Forelimb muscle (tissue), 1 donor: ENCODE results near the gene CAT. TPM values are rescaled to one million over a fixed set of nuclear protein-coding genes. Genes with fewer than 3 reads are reported as not detected.

Experiments used
- DNase-seq: peaks from one replicate; pipeline ENCODE4 v3.0.0-alpha.2; 2013; ENCODE audit warnings: low read depth
- polyA plus RNA-seq: library from polyadenylated mRNA; unstranded; fragments of 120-200 nt; gene quantifications from one replicate; pipeline ENCODE4 v1.2.1, GENCODE V29; 2013; ENCODE audit not compliant: insufficient read length

The CAT gene
- polyA plus RNA-seq, 1 donor, result 68.9 TPM

DNA sequence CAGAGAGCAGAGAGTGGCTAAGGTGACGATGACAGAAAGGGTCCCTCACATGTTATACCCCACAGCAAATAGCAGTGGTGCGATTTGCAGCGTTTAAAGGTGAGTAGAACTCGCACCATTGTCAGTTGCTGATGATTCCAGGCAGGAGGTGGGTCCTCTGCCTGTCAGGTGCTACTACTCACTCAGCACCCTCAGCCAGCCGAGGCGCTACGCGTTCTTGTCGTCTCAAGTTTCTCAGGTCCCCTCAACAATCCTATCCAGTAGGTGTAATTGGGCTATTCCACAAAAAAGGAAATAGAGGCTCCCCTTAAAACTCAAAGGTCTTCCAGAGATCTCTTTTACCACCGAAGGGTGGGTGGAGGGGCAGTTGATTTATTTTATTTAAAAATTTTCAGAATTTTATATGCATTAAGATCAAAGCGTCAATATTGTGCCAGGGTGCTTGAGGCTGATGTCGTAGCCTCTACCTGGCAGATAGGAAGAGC, 56.5 kb downstream of the CAT start:
- no peak for DNase-seq

DNA sequence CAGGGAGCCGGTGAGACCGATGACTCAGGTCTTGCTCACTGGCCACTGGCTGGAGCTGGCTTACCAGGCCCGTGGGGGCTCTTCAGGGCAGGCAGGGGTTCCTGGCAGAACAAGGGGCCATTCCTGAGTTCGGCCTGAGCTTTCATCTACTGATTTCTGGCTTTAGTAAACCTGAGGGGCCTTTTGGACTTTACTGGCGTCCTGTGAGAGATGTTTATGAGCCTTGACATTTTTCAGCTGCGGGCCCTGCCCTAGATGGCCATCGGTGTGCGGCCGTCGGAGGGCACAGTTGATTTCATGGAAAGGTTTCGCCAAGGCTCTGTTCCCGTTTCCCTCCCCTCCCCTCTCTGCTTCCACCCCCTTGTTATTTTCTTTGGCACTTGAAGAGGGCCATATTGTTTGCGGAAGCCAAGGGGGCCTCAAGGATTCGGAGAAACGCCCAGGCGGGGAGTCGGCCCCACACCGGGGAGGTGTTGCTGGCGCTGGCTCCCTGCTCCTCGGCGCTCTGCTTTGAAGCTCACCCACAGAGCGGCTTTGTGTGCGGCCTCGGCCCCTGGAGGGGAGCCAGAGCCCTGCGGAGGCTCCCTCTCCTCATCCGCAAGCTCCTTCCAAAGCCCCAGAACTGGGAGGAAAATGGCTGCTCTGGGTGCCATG, 57.1 kb downstream of the CAT start:
- no peak for DNase-seq

DNA sequence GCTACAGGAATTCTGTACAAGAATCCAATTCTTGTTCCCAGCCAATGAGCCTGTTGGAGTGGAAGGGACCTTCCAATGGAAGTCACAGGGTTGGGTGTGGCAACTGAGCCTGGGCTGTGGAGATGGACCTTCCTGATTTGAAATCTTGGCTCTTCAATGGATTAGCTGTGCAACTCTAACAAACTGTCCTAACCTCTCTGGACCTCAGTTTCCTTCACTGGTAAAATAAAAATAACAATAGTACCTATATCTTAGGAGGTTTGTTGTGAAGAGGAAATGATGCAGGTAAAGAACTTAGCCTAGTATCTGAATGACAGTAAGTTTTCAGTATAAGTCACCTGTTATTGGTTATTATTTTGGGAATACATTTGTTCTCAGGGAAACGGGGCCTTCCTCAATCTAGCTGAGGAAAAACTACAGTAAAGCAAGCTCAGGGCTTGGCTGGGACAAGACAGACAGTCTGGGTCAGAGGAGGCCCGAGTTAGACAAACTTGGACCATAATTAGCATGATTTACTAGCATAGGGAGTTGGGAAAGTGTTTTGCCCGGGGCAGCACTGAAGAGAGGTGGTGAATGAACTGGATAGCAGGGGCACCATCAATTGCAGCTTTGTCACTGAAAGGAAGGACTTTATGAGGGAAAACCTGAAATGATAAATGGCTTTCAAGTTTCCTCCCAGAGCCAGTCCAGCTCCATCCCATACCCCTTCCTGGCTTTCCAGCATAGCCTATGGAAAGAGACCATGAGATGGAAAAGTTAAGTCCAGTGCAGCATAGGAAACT, 61.2 kb downstream of the CAT start:
- no peak for DNase-seq

DNA sequence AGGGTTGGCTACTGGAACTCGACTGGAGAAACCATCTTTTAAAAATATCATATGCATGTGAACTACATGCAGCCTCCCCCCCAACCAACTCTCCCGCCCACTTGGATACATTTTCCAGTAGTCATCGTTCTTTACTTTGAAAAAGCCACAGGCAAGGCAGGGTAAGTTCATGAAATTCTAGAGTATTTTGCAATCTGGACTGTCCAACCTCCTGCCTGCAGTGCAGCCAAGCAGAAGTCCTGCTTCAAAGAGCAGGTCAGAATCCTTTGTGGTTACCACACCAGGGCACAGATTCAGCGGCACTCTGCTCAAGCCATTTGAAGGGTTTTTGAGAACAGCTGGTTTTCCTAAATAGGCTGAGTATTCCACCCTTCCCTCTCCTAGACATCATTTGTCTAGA, 62.8 kb downstream of the CAT start:
- DNase-seq, result peak; percentile 11

DNA sequence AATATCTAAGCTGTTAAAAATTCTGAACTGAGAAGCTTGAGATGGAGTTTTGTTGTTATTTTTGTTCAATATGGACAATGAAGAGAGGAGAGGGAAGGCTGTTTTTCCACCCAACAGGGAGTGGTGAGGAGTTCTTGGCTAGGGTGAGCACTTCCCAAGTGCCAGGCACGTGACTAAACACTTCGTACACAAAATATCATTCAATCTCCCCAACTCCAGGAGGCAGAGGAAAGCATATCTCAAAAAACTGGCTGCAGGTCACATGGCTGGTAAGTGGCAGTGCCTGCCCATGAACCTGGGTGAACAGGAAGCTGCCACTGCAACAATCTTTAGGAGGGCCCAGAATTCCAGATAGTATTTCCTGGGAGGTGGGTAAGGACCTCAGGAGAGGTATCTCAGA, 63.2 kb downstream of the CAT start:
- DNase-seq, result no peak

DNA sequence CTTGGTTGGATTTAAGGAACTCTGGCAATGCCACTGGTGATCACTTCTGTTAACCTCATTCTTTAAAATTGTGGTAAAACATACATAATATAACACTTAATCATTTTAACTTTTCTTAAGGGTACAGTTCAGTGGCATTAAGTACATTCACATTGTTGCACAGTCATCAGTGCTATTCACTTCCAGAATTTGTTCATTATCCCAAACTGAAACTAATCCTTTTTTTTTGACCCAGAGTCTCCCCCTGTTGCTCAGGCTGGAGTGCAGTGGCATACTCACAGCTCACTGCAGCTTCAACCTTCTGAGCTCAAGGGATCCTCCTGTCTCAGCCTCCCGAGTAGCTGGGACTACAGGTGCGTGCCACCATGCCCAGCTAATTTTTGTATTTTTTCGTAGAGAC, 64.2 kb downstream of the CAT start:
- DNase-seq, result no peak

DNA sequence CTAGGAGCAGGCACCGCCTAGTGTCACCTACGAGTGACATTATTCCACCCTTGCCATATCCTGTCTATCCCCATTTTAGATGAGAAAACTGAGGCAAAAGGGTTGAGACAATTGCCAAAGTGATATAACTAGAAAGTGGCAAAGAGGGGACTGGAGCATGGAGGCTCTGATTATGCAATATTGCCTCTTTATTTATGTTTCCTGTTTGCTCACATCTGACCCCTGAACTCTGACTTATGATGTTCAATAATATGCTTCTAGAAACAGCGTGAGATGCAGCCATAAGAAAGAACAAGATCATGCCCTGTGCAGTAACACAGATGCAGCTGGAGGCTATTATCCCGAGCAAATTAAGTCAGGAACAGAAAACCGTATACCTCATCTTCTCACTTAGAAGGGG, 67.1 kb downstream of the CAT start:
- no peak for DNase-seq

DNA sequence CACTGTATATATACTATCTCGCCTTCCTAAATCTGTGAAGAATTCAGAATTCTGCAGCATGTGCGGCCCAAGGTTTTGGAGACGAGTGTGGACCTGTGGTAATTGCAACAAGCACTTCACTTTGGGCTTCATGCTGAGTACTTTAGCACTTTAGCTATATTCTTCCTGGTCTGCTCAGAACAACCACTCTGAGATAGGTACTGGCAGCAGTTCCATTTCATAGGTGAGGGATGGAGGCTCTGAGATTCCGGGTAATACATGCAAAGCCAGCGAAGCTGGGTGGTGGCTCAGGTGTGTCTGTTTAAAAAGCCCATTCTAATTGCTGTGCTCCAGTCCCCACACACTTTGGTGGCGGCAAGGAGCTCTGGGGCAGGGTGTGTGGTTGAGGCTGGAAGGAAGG, 68.4 kb downstream of the CAT start:
- no peak for DNase-seq

DNA sequence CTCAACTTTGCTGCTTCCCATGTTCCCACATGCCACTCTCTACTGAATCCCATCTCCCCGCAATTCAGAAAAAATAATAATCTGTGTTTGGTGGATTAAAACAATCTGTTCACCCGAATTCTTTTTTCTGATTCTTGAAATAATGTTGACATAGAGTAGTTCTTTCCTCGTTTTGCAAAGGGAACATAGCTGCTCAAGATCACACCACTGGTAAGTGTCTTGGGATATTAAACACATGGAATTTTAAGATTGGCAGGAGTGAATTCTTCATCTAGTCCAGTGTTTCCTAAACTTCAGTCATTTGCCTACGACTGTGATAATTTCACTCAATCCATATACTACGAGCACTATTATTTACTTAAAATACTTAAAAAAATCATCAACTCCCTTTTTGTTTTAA, 68.9 kb downstream of the CAT start:
- DNase-seq, result no peak

DNA sequence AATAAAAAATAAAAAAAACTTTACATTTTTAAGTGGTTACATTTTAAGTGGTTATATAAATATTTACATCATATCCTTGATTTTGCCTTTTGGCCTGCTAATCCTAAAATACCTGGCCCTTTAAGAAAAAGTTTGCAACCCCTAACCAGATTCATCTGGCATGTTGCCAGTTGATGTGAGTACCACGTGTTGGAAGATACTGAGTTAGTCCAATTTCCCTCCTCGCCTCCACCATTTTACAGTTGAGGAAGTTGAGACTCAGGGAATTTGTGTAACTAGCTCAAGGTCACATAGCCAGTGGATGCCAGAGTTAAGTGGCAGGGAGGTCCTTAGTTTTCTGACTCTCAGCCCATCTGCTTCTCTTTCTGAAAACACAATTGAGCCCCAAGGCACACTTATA, 69.8 kb downstream of the CAT start:
- no peak for DNase-seq

DNA sequence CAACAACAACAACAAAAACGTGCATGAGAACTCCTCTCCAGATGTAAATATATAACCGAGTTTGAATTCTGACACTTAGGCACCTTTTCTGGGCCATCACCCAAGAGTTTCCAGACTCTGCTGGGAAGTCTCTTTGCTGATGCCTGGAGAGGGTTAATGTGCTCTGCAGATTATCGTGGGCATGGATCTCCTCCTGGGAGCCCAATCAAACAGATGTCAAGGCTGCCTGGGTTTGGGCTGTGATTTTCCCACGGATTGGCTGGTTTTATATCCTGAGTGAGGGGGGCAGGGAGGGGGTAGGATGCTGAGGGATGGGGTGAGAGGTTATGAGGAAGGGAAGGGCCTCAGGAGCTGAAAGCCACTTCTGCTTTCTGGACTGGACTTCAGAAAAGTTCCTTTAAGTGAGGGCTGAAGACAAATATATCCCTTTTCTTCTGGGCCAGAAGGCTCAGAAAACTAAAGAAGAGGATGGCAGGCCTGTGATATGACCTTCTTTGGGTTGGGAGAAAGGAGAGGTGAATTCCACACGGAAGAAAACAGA, 70.7 kb downstream of the CAT start:
- no peak for DNase-seq

DNA sequence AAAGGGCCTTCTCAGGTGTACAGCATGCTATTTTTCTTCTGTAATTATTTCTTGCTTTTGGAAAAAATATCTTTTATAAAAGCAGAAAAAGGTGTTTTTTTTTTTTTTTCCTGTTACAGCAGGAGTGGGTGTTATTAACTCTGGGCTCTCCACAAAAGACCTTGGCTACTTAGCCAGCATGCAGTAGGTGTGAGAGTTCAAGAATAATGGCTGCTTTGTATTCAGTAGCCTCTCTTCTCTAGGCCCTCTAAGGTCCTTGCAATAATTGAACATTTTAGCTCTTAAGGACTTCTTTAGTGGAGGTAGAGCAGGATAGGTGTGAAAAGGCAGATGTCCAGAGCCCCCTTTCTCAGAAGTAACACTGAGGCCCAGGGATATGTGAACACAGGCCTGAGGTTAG, 71.5 kb downstream of the CAT start:
- DNase-seq, result no peak

DNA sequence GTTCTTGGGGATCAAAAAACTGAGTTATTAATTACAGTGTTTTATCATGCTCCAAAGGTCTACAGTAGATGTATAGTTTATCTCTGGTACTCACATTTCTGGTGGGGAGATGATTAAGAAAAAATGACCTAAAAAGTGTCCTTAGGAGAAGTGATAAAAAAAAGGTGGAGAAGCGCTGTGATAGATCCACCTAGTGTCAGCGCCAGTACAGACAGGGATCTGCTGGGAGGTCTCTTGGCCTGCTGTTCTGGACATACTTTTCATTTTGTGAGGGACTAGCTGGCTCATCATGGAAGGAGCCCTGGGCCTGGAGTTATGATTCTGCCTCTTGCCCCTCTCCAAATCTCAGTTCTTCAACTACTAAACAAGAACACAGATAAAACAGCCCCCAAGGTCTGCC, 71.9 kb downstream of the CAT start:
- no peak for DNase-seq

DNA sequence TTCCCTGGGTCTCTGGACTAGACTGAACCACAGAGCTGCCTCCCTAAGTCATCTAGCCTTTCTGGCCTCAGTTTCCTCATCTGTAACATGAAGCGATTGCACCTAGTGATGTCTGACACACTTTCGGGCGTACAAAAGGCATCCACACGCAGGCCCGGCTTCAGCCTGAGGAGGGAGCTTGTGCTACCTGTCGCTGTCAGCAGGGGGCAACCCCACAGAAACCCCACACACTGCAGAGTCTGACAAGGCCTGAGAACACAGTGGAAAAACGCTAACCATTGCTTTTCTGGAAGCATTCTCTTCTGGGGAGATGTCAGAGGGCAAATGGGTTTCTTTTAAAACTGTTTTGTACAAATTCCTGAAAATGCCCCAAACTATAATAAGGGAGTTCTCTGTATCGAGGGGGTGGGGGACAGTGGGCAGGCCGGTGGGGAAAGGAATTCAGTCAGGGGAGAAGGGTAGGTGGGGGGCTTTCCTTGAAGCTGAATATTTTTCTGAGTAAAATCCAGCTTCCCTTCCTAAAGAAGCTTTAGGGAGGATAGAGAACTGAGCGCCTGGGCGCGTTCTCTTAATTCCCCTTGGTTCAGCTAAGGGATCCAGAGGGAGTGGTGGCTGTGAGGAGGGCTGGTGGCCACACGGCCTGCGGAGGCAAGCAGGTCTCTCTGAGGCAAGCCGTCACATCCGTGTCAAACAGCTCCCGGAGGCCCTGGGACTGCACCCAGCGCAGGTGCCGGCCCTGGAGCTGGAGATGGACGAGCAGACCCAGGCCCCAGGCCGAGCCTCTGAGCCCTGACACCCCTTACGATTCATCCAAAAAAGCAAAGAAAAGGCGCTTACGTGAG, 74.3 kb downstream of the CAT start:
- no peak for DNase-seq

DNA sequence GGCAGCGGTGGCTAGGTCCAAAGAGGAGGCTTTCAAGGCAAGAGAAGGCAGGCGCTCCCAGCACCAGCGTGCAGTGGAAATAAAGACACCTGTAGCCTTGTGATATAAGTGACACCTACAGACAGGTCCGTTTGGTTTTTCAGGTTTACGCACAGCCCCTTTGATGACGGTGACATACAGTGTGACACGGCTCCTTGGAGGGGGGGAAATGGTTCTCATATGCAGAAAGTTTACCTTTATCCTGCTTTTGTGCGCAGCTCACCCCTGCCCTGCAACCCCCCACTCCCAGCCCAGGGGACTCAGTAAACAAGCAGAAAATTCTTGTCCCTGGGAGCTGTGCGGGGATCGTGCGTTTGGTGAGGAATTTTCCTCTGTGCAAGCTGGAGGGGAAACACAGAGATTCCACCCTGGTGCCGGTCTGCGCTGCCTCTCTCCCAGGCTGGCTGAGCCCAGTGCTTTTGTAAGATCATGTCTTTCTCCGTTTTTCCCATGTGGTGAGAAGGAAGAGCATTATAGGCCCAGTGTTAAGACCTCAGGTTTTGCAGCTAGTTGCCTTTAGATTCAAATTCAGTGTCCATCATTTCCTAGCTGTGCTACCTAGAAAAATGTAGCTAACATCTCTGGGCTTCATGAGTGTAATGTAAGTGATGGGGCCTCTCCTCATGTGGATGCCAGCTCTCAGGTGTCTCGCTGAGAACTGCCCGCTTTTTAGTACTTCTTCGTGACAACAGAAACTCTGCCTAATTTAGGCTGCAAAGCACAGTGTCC, 75.1 kb downstream of the CAT start, which contains the start of gene ELF5:
ELF5 (minus strand) TSS at position 113 of the 768 bp plus-strand sequence. CDS start 8,045 bp downstream, outside the sequence.
- no peak for DNase-seq

DNA sequence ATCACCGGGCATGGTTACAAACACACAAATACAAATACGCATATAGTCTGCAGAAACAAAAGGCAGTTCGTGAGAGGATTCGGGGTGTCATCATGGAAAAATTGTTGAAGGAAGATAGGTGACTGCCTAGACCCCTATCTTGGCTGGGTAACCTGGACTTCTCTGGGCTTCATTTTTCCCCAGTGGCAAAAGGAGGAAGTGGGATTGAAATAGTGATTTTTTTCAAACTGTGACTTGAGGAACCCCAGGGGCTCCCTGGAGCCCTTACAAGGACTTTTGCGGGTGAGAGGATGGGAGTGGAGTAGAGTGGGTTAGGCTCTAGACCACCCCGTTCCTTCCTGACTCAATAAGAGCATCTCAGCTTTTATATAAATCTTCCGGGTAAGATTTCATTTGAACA, 75.9 kb downstream of the CAT start:
- no peak for DNase-seq

DNA sequence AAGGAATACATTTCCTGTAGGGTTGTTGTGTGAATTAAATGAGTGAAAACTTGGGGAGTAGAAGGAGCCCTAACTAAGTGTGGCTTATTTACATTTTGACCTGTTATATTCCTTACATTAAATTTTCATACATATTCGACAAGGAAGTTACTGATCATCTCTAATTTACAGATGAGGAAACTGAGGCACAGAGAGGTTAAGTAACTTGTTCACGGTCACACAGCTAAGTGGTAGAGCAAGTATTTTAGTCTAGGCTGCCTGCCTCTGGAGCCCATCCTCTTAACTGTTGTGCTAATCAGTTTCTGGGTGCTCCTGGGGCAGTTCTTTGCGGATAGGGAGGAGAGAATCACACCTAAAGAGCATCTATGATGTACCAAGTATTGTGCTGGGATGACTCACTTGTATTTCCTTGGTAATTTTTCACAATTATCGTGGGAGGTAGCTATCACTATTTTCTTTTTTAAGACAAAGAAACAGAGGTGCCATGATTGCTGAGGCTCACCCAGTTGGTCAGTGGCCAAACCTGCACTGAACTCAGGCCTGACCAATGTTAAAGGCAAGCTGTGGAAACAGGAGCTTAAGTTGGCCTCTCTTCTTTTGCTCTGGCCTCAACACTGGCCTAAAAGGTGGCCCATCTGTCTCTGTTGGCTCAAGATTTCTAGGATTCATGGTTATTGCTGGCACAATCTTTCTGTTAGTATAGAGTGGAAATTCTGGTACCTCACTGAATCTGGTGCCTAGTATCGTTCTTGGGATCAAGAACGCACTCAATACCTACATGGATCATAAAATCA, 77.7 kb downstream of the CAT start:
- DNase-seq, result no peak

DNA sequence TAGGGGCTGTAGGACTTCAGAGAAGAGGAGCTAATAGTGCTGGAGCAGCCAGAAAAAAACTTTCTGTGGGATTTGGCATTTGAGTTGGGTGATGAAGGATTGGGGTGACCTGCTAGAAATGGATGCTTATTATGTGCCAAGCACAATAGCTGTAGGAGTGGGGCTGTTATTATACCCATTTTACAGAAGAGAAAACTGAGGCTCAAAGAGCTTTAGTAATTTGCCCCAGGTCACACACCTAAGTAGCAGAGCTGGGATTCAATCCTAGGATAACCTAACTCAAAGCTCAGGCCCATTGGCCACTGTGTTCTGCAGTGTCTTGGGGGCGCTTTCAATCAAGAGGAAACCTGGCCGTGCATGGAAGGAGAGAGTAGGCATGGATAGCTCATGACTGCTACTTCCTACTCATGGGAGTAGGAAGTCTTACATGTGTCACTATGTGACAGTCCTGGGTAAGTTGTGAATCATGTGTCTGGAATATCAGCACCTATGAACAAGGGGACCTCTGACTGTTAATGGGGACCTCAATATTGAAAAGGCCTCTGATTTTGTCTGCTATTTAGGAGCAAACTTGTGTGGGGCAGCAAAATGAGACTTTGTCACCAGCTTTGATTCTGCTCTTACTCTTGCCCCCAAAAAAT, 81.0 kb downstream of the CAT start:
- DNase-seq, result no peak

DNA sequence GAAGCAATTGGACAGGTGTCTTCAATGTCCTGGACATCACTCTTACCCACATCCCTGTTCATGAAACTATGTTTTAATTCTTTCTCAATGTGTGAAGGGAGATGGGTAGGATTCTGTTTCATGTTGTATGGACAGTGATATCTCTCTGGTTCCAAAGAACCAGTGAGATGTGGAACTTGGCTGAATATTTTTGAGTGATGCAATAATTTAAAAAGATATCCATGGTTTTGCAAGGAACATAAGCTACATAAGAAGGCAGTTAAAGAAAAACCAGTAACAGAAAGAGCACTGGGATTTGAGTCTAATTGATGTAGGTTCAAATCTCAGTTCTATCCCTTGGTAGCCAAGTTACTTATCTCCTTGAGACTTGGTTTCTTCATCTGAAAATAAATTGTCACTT, 82.5 kb downstream of the CAT start:
- no peak for DNase-seq
